ENCODE data around the gene PRRC2B. TPM values are rescaled to one million over a fixed set of nuclear protein-coding genes. Genes with fewer than 3 reads are reported as not detected.
"Not testable (repeated sequence)": the region's sequence is repeated elsewhere in the genome, so short reads cannot be mapped to it uniquely, and the experiment has no call there.

Gene PRRC2B
- total RNA-seq, 2 donors from 2014 or later, result 136 to 157 TPM

GRCh38 chr9:131472085-131472484 lies 78.2 kb downstream of the PRRC2B start:
- H3K27ac Mint-ChIP-seq; H3K4me1 Mint-ChIP-seq; ATAC-seq (replicated peaks); H3K27me3 Mint-ChIP-seq; H3K9me3 Mint-ChIP-seq; H3K4me3 Mint-ChIP-seq: not testable (repeated sequence)
- H3K36me3 Mint-ChIP-seq (ENCODE audit: low read depth), result peaks cover 94% of the 10 kb centered on the region

GRCh38 chr9:131473198-131473885 lies 79.5 kb downstream of the PRRC2B start:
- peaks cover 95% of the 10 kb centered on the region for H3K36me3 Mint-ChIP-seq (ENCODE audit: low read depth)
- H3K27me3 Mint-ChIP-seq, result no peaks in the 10 kb centered on the region

GRCh38 chr9:131473891-131474290 lies 80.0 kb downstream of the PRRC2B start:
- Mint-ChIP-seq H3K4me3 (no peak overlapping the region), H3K9me3 (no peaks in the 10 kb centered on the region), H3K27me3 (no peaks in the 10 kb centered on the region), H3K36me3 (ENCODE audit: low read depth) (peaks cover 95% of the 10 kb centered on the region), H3K4me1 (no peaks in the 10 kb centered on the region), H3K27ac (peak overlapping the region; percentile 53)
- ATAC-seq (replicated peaks), result no peak

More at GRCh38 chr9:131473198-131473885, 79.5 kb downstream of the PRRC2B start:
- Mint-ChIP-seq H3K27ac (peak overlapping the region; percentile 53), H3K9me3 (no peaks in the 10 kb centered on the region), H3K4me1 (no peaks in the 10 kb centered on the region), H3K4me3 (no peak overlapping the region)
- ATAC-seq (replicated peaks), result no peak

- no peak for ATAC-seq (replicated peaks)
- Mint-ChIP-seq H3K36me3 (ENCODE audit: low read depth) (peaks cover 95% of the 10 kb centered on the region), H3K4me3 (no peak overlapping the region), H3K9me3 (no peaks in the 10 kb centered on the region), H3K27me3 (no peaks in the 10 kb centered on the region), H3K27ac (no peak overlapping the region), H3K4me1 (no peaks in the 10 kb centered on the region)
Measured at GRCh38 chr9:131474711-131475110, 80.8 kb downstream of the PRRC2B start.

GRCh38 chr9:131475111-131475955 lies 81.4 kb downstream of the PRRC2B start:
- H3K4me1 Mint-ChIP-seq, result no peaks in the 10 kb centered on the region
- H3K9me3 Mint-ChIP-seq, result no peaks in the 10 kb centered on the region
- peaks cover 95% of the 10 kb centered on the region for H3K36me3 Mint-ChIP-seq (ENCODE audit: low read depth)
- no peak overlapping the region for H3K27ac Mint-ChIP-seq
- no peak overlapping the region for H3K4me3 Mint-ChIP-seq
- ATAC-seq (replicated peaks), result no peak
- H3K27me3 Mint-ChIP-seq, result no peaks in the 10 kb centered on the region

- ATAC-seq (replicated peaks), result no peak
- no peaks in the 10 kb centered on the region for H3K27me3 Mint-ChIP-seq
- H3K36me3 Mint-ChIP-seq (ENCODE audit: low read depth), result peaks cover 95% of the 10 kb centered on the region
- H3K9me3 Mint-ChIP-seq, result no peaks in the 10 kb centered on the region
- no peak overlapping the region for H3K27ac Mint-ChIP-seq
- H3K4me1 Mint-ChIP-seq, result no peaks in the 10 kb centered on the region
- no peak overlapping the region for H3K4me3 Mint-ChIP-seq
Measured at GRCh38 chr9:131475956-131476776, 82.3 kb downstream of the PRRC2B start.

GRCh38 chr9:131476777-131477345 lies 83.0 kb downstream of the PRRC2B start:
- Mint-ChIP-seq H3K27ac (no peak overlapping the region), H3K4me3 (no peak overlapping the region), H3K9me3 (no peaks in the 10 kb centered on the region), H3K4me1 (no peaks in the 10 kb centered on the region), H3K27me3 (no peaks in the 10 kb centered on the region), H3K36me3 (ENCODE audit: low read depth) (peaks cover 95% of the 10 kb centered on the region)
- no peak for ATAC-seq (replicated peaks)

GRCh38 chr9:131477367-131477766 lies 83.5 kb downstream of the PRRC2B start:
- Mint-ChIP-seq H3K4me3 (no peak overlapping the region), H3K4me1 (no peaks in the 10 kb centered on the region), H3K9me3 (no peaks in the 10 kb centered on the region), H3K27ac (peak overlapping the region; percentile 30), H3K27me3 (no peaks in the 10 kb centered on the region), H3K36me3 (ENCODE audit: low read depth) (peaks cover 95% of the 10 kb centered on the region)
- no peak for ATAC-seq (replicated peaks)

- ATAC-seq (replicated peaks), result no peak
- H3K9me3 Mint-ChIP-seq, result no peaks in the 10 kb centered on the region
- no peaks in the 10 kb centered on the region for H3K4me1 Mint-ChIP-seq
- H3K4me3 Mint-ChIP-seq, result no peak overlapping the region
- no peaks in the 10 kb centered on the region for H3K27me3 Mint-ChIP-seq
- peak overlapping the region; percentile 66 for H3K27ac Mint-ChIP-seq
- peaks cover 95% of the 10 kb centered on the region for H3K36me3 Mint-ChIP-seq (ENCODE audit: low read depth)
Measured at GRCh38 chr9:131477816-131478419, 84.0 kb downstream of the PRRC2B start.

GRCh38 chr9:131478421-131478868 lies 84.6 kb downstream of the PRRC2B start:
- H3K4me3 Mint-ChIP-seq, result no peak overlapping the region
- no peaks in the 10 kb centered on the region for H3K27me3 Mint-ChIP-seq
- ATAC-seq (replicated peaks), result peak; percentile 50
- H3K9me3 Mint-ChIP-seq, result no peaks in the 10 kb centered on the region
- H3K36me3 Mint-ChIP-seq (ENCODE audit: low read depth), result peaks cover 95% of the 10 kb centered on the region
- H3K4me1 Mint-ChIP-seq, result no peaks in the 10 kb centered on the region
- H3K27ac Mint-ChIP-seq, result peak overlapping the region; percentile 66

- no peaks in the 10 kb centered on the region for H3K9me3 Mint-ChIP-seq
- no peaks in the 10 kb centered on the region for H3K4me1 Mint-ChIP-seq
- no peak overlapping the region for H3K27ac Mint-ChIP-seq
- H3K4me3 Mint-ChIP-seq, result no peak overlapping the region
- peaks cover 95% of the 10 kb centered on the region for H3K36me3 Mint-ChIP-seq (ENCODE audit: low read depth)
- no peak for ATAC-seq (replicated peaks)
- no peaks in the 10 kb centered on the region for H3K27me3 Mint-ChIP-seq
Measured at GRCh38 chr9:131478911-131479310, 85.0 kb downstream of the PRRC2B start.

- peak; percentile 69 for ATAC-seq (replicated peaks)
- no peaks in the 10 kb centered on the region for H3K4me1 Mint-ChIP-seq
- H3K4me3 Mint-ChIP-seq, result no peak overlapping the region
- no peaks in the 10 kb centered on the region for H3K9me3 Mint-ChIP-seq
- peaks cover 95% of the 10 kb centered on the region for H3K36me3 Mint-ChIP-seq (ENCODE audit: low read depth)
- H3K27me3 Mint-ChIP-seq, result no peaks in the 10 kb centered on the region
- H3K27ac Mint-ChIP-seq, result no peak overlapping the region
Measured at GRCh38 chr9:131480258-131480657, 86.4 kb downstream of the PRRC2B start.

GRCh38 chr9:131481441-131482342 lies 87.8 kb downstream of the PRRC2B start:
- ATAC-seq (replicated peaks), result no peak
- no peak overlapping the region for H3K4me3 Mint-ChIP-seq
- no peaks in the 10 kb centered on the region for H3K9me3 Mint-ChIP-seq
- peak overlapping the region; percentile 34 for H3K27ac Mint-ChIP-seq
- H3K36me3 Mint-ChIP-seq (ENCODE audit: low read depth), result peaks cover 99% of the 10 kb centered on the region
- no peaks in the 10 kb centered on the region for H3K27me3 Mint-ChIP-seq
- no peaks in the 10 kb centered on the region for H3K4me1 Mint-ChIP-seq
